Activated CD8-positive, alpha-beta memory T cell treated with anti-CD3 and anti-CD28 coated beads for 36 hours (primary cell): ENCODE data around the gene RPL10. TPM values are rescaled to one million over a fixed set of nuclear protein-coding genes. Genes with fewer than 3 reads are reported as not detected.

Experiments used
- CTCF ChIA-PET: fragments of 350-600 bp; sonication (Branson Sonifier 250); formaldehyde crosslinking; loops from one replicate; lab custom pipeline; 2021; ENCODE audit warnings: antibody characterized with exemption; lab: Charles Lee
- POLR2A ChIA-PET: fragments of 350-600 bp; sonication (Branson Sonifier 250); formaldehyde crosslinking; loops from one replicate; lab custom pipeline; 2021; ENCODE audit warnings: antibody characterized with exemption; lab: Charles Lee
- total RNA-seq, 2 experiments: library from RNA; stranded (reverse); gene quantifications; one replicate each; pipeline ENCODE4 v1.2.3, GENCODE V29; 2021

The RPL10 gene
- total RNA-seq, 2 experiments from 2014 or later = 2,936 to 3,024 TPM

DNA sequence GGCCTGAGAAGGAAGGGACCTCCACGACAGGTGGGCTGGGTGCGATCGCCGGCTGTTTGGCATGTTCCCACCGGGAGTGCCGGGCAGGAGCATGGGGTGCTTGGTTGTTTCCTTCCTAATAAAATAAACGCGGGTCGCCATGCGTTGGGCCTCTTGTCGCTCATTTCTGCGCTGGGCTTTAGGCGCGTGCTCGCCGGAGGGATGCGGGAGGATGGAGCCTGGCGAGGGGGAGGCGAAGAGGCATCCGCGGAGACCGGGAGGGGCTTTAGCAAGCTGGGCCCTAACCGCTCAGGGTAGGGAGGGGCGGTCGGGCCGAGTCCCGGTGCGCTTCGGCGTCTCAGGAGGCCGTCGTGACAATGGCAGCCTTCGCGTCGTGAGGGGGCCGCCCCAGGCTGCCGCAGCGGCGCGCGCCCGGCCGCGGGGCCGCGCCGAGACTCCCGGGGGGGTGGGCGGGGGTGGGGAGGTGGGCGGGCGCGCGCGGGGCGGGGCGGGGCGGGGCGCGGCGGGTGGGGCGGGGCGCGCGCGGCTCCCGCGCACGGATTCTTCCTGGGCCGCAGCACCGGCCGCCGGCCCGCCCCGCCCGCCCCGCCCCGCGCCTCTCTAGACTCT lies 38.3 kb downstream of the RPL10 start:
- ChIA-PET CTCF (no interaction called here), POLR2A (no interaction called here)

GRCh38 chrX:154436983-154437752 lies 39.0 kb downstream of the RPL10 start, which contains the start of gene GDI1:
Gene GDI1, plus strand, starts transcription at chrX:154437154. Its CDS starts 101 bp downstream, at chrX:154437255.
- CTCF ChIA-PET = no interaction called here
- POLR2A ChIA-PET = no interaction called here

GRCh38 chrX:154437971-154438893 lies 40.1 kb downstream of the RPL10 start:
- CTCF ChIA-PET = no interaction called here
- POLR2A ChIA-PET = no interaction called here

- ChIA-PET CTCF (no interaction called here), POLR2A (no interaction called here)
These were observed 41.7 kb downstream of the RPL10 start for GRCh38 chrX:154439841-154440240.

DNA sequence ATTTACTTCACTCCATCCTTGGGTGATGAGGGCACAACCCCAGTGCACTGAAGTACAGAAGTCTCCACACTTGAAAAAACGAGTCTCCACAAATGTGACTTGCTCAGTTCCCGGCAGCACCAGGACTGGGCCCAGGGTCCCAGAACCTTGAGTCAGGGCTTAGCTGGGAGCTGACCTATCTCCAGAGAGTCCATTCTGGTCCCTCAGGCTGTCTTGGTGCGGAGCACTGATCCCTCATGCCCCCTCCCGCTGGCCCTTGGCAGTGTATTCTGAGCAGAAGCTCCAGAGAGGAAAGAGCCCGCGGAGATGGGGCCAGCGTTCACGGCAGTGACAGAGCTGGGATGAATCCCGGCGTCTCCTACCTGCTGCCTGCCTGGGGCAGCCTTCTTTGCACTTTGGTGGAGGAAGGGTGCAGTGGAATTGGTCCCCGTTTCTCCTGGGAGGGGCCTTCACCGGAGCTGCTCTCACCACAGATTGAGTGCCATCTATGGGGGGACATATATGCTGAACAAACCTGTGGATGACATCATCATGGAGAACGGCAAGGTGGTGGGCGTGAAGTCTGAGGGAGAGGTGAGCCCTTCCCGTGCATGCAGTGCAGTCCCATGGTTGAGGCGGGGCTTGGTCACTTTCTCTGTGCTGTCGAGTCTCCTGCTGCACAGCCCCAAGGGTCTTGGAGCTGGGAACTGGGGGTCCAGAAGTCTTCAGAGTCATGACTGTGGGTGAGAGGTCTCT lies 42.6 kb downstream of the RPL10 start:
- ChIA-PET CTCF (interaction anchor here (0.9 kb wide), 1 partner anchor 93 kb away, joined by 3 read pairs; no protein-coding TSS in a partner anchor), POLR2A (no interaction called here)

GRCh38 chrX:154441564-154441963 lies 43.4 kb downstream of the RPL10 start:
- ChIA-PET CTCF (interaction anchor here (0.9 kb wide), 1 partner anchor 92 kb away, joined by 3 read pairs; no protein-coding TSS in a partner anchor), POLR2A (no interaction called here)

GRCh38 chrX:154441984-154442707 lies 44.0 kb downstream of the RPL10 start:
- POLR2A ChIA-PET = no interaction called here
- CTCF ChIA-PET = no interaction called here

DNA sequence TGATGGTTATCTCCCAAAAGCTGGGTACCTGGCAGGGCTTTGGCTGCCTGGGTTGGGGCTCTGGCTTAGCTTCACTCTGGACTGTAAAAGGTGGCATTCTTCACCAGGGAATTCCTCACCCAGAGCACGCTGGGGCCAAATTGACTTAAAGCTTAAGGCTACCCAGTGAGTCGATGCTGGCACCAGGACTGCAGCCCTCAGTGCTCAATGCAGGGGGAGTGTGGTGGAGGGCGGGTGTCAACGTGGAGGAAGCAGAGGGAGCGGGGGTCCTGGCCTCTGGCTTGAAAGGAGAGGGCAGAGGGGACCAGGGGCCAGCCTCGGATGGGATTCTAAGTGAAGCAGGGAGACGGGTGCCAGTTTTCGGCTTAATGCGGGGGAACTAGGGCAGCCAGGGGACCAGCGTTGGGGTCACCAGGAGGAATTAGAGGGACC lies 45.3 kb downstream of the RPL10 start:
- CTCF ChIA-PET = interaction anchor here (0.8 kb wide), 1 partner anchor 84 kb away, joined by 3 read pairs; no protein-coding TSS in a partner anchor
- POLR2A ChIA-PET = no interaction called here

GRCh38 chrX:154443992-154444754 lies 46.0 kb downstream of the RPL10 start, which contains the start of gene FAM50A:
Gene FAM50A, plus strand, starts transcription at chrX:154444141. Its CDS starts 95 bp downstream, at chrX:154444236.
- ChIA-PET CTCF (interaction anchor here (0.8 kb wide), 1 partner anchor 83 kb away, joined by 3 read pairs; no protein-coding TSS in a partner anchor), POLR2A (no interaction called here)

DNA sequence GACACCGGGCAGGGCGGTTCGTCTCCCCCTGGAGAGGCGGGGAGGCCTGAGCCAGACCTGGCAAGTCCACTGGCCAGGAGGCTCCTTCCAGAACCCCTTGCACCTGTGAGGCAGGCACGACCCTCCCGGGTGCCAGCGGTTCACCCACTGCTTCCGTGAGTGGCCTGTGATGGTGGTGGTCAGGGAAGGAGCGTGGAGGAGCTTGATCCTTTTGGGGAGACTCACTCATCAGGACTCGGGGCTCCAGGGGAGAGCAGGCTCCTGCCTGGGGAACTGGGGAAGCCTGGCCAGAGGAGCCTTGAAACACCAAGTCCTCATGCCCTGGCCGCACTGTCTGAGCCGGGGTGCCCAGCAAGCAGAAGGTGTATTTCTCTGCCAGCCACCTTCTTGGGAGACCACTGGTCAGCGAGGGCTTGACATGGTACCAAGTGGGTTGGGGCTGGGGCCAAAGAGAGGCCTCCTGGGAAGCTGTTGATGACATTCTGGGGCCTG lies 46.6 kb downstream of the RPL10 start:
- ChIA-PET POLR2A (no interaction called here), CTCF (interaction anchor here (1.2 kb wide), 1 partner anchor 32 kb away, joined by 3 read pairs; no protein-coding TSS in a partner anchor)

GRCh38 chrX:154445776-154446175 lies 47.6 kb downstream of the RPL10 start:
- POLR2A ChIA-PET = no interaction called here

DNA sequence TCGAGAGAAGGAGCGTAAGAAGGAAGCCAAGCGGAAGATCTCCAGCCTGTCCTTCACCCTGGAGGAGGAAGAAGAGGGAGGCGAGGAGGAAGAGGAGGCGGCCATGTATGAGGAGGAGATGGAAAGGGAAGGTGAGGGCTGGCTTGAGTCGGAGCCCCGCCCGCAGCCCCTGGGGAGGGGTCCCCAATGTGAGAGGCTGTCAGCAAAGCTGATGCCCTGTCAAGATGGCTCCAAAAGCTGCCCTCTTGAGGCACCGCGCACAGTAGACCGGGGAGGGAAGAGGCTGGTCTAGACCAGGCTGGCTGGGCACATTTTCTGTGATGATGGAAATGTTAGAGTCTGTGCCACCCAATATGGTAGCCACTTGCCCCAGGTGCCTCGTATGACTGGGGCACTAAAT lies 48.3 kb downstream of the RPL10 start:
- ChIA-PET POLR2A (no interaction called here), CTCF (no interaction called here)

More at GRCh38 chrX:154445776-154446175, 47.6 kb downstream of the RPL10 start:
- CTCF ChIA-PET = interaction anchor here (1.2 kb wide), 1 partner anchor 31 kb away, joined by 3 read pairs; no protein-coding TSS in a partner anchor

DNA sequence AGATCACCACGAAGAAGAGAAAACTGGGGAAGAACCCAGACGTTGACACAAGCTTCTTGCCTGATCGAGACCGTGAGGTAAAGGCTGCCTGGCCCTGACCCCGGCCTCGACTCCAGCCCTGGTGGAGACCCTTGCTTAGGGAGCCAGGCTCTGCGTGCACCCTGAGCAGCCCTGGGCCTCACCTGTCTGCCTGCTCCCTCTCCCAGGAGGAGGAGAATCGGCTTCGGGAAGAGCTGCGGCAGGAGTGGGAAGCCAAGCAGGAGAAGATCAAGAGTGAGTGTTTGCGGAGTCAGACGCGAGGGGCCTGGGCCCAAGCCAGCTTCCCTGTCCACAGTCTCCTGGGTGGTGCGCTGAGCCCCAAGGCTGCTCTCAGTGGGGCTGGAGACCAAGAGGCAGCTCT lies 50.3 kb downstream of the RPL10 start:
- ChIA-PET POLR2A (no interaction called here), CTCF (no interaction called here)

DNA sequence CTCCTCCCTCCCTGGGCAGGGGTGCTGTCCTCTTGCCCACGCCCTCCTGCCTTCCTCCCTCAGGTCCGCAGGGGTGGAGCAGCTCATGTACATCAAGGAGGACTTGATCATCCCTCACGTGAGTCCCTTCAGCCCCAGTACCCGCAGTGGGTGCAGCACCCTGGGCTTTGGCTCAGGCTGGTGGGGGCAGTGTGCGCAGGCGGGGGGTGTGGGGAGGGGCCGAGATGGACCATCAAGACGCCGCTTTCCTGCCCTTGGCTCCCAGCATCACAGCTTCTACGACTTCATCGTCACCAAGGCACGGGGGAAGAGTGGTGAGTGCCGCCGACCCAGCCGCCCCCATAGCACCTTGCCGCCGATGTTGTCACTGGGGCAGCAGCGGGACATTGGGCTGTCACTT lies 51.4 kb downstream of the RPL10 start:
- POLR2A ChIA-PET = interaction anchor here (0.5 kb wide), 1 partner anchor 75 kb away, joined by 3 read pairs; no protein-coding TSS in a partner anchor

DNA sequence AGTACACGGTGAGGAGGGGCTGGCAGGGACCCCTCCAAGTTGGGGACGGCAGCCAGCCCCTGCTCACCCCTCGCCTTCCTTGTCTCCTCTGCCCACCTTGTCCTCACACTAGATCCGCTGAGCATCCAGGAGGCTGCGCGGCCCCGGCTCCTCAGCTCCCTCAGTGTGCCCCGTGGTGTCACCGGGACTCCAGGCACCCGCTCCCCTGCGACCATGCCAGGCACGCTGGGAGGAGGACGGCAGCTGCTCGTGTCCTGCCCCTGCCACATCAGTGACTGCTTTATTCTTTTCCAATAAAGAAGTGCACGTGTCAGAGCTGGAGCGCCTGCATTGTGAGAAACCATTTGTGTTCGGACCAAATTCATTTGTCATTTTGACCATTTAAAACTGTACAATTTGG lies 52.1 kb downstream of the RPL10 start:
- CTCF ChIA-PET = no interaction called here
- POLR2A ChIA-PET = no interaction called here

More for the DNA sequence above, 51.4 kb downstream of the RPL10 start:
- CTCF ChIA-PET = no interaction called here
